ENCODE measurements around the gene MEI1. TPM values are rescaled to one million over a fixed set of nuclear protein-coding genes. Genes with fewer than 3 reads are reported as not detected.
"Not testable (repeated sequence)": the region's sequence is repeated elsewhere in the genome, so short reads cannot be mapped to it uniquely, and the experiment has no call there.

The MEI1 gene
- total RNA-seq, 1 experiment from 2014 or later = 0.18 TPM

GRCh38 chr22:41833369-41834004, 134.2 kb downstream of the MEI1 start:
- CTCF ChIA-PET = interaction anchor here (0.6 to 1.0 kb wide), 3 partner anchors 8 to 129 kb away, joined by 3 to 4 read pairs (median 4); no protein-coding TSS in a partner anchor
- POLR2A ChIA-PET = no interaction called here
- Histone ChIP-seq H3K4me1 (ENCODE audit: control insufficient read depth, insufficient read depth, low read length) (peaks cover 17% of the 10 kb centered on the region), H3K4me3 (ENCODE audit: low read depth in 2 of 2, low read length in 2 of 2) (peak overlapping the region; percentile 68 to 75), H3K27me3 (ENCODE audit: control insufficient read depth, insufficient read depth, low read length) (no peaks in the 10 kb centered on the region), H3K36me3 (ENCODE audit: control insufficient read depth, insufficient read depth, low read length) (peaks cover 4% of the 10 kb centered on the region; the same call in 1 of the 2 replicates), H3K9me3 (ENCODE audit: control insufficient read depth, insufficient read depth, low read depth, low read length) (no peaks in the 10 kb centered on the region), H3K27ac (ENCODE audit: low read length) (peak overlapping the region; percentile 79)
- DNase-seq (ENCODE audit: low read depth, low spot score) (no peak), ATAC-seq (peak; percentile 20)
- 0 out of 2 replicates have a peak, but pooled peaks have one; percentile 47 for TF ChIP-seq SIN3A (IDR thresholded peaks at IDR 0.05; ENCODE audit: borderline replicate concordance, insufficient read depth, low read depth, low read length)
- no peak for TF ChIP-seq CTCF (IDR thresholded peaks at IDR 0.05)
- no peak for TF ChIP-seq TCF7L2 (IDR thresholded peaks at IDR 0.05; ENCODE audit: low read depth, low read length)
- no peak for TF ChIP-seq POLR2AphosphoS5 (IDR thresholded peaks at IDR 0.05; ENCODE audit: low read depth, low read length)
- no TSS peak for BruUV-seq (replicated peaks)
- in situ Hi-C loops (cut with HindIII; ENCODE audit: low pct_unique_long_range_greater_than_20kb, low sequenced_read_pairs) (no loop called here), intact Hi-C loops (cut with micrococcal nuclease; ENCODE audit: unreplicated experiment) (no loop called here)

- Histone ChIP-seq H3K36me3 (ENCODE audit: control insufficient read depth, insufficient read depth, low read length) (peaks cover 4% of the 10 kb centered on the region; the same call in 1 of the 2 replicates), H3K27me3 (ENCODE audit: control insufficient read depth, insufficient read depth, low read length) (no peaks in the 10 kb centered on the region), H3K4me1 (ENCODE audit: control insufficient read depth, insufficient read depth, low read length) (peaks cover 17% of the 10 kb centered on the region), H3K27ac (ENCODE audit: low read length) (peak overlapping the region; percentile 79), H3K9me3 (ENCODE audit: control insufficient read depth, insufficient read depth, low read depth, low read length) (no peaks in the 10 kb centered on the region), H3K4me3 (ENCODE audit: low read depth in 2 of 2, low read length in 2 of 2) (peak overlapping the region; percentile 68 to 75)
- ChIA-PET POLR2A (no interaction called here), CTCF (interaction anchor here (0.6 kb wide), 1 partner anchor 130 kb away, joined by 4 read pairs; no protein-coding TSS in a partner anchor)
- ATAC-seq (no peak), DNase-seq (ENCODE audit: low read depth, low spot score) (no peak)
- in situ Hi-C loops (cut with HindIII; ENCODE audit: low pct_unique_long_range_greater_than_20kb, low sequenced_read_pairs) = no loop called here
- intact Hi-C loops (cut with micrococcal nuclease; ENCODE audit: unreplicated experiment) = no loop called here
- no peak for TF ChIP-seq CTCF (IDR thresholded peaks at IDR 0.05)
- no peak for TF ChIP-seq TCF7L2 (IDR thresholded peaks at IDR 0.05; ENCODE audit: low read depth, low read length)
- BruUV-seq (replicated peaks) = TSS peak; percentile 83
Measured at GRCh38 chr22:41834005-41834944, 135.0 kb downstream of the MEI1 start.

GRCh38 chr22:41835462-41835861, 136.2 kb downstream of the MEI1 start:
- H3K27me3 ChIP-seq (ENCODE audit: control insufficient read depth, insufficient read depth, low read length); in situ Hi-C loops (cut with HindIII; ENCODE audit: low pct_unique_long_range_greater_than_20kb, low sequenced_read_pairs); intact Hi-C loops (cut with micrococcal nuclease; ENCODE audit: unreplicated experiment); DNase-seq (ENCODE audit: low read depth, low spot score); H3K4me3 ChIP-seq (ENCODE audit: low read depth in 2 of 2, low read length in 2 of 2); H3K9me3 ChIP-seq (ENCODE audit: control insufficient read depth, insufficient read depth, low read depth, low read length); H3K36me3 ChIP-seq (ENCODE audit: control insufficient read depth, insufficient read depth, low read length); POLR2A ChIA-PET; BruUV-seq (replicated peaks); H3K27ac ChIP-seq (ENCODE audit: low read length); CTCF ChIA-PET; ATAC-seq: not testable (repeated sequence)
- peaks cover 17% of the 10 kb centered on the region for H3K4me1 ChIP-seq (ENCODE audit: control insufficient read depth, insufficient read depth, low read length)

Measured in Panc1 (cell line).